ENCODE measurements around the gene GOLGA8B. TPM values are rescaled to one million over a fixed set of nuclear protein-coding genes. Genes with fewer than 3 reads are reported as not detected.

GOLGA8B gene
- total RNA-seq, 3 donors from 2014 or later (not counting 1 experiment from before 2014, with no cell fraction given), result 156 to 239 (median 183) TPM

GRCh38 chr15:34621675-34622074 lies 38.2 kb upstream of the GOLGA8B start:
- Histone ChIP-seq H3K4me3 (ENCODE audit: low read length) (no peak overlapping the region), H3K9me3 (ENCODE audit: control insufficient read depth, insufficient read depth, low read length) (no peaks in the 10 kb centered on the region), H3K4me1 (ENCODE audit: control insufficient read depth, insufficient read depth, low read length) (no peaks in the 10 kb centered on the region), H3K27ac (ENCODE audit: low read length) (no peak overlapping the region), H3K27me3 (ENCODE audit: control insufficient read depth, insufficient read depth, low read length) (no peaks in the 10 kb centered on the region), H3K36me3 (ENCODE audit: control insufficient read depth, insufficient read depth, low read length) (no peaks in the 10 kb centered on the region)
- Mint-ChIP-seq H3K4me3 (no peak overlapping the region), H3K27me3 (ENCODE audit: low read depth in 2 of 2) (peaks cover 13 to 42% of the 10 kb centered on the region in 2 donors), H3K27ac (no peak overlapping the region), H3K9me3 (no peaks in the 10 kb centered on the region), H3K36me3 (no peaks in the 10 kb centered on the region), H3K4me1 (no peaks in the 10 kb centered on the region)
- intact Hi-C loops (cut with micrococcal nuclease), result no loop called here
- DNase-seq (peak in 1 of 2 donors; percentile 11), ATAC-seq (peak in 1 of 3 donors; percentile 38)
- TF ChIP-seq CTCF (IDR thresholded peaks at IDR 0.05), result no peak
- 13% methylated on average over 5 of the region's 5 CpGs for WGBS (ENCODE audit: insufficient coverage)

GRCh38 chr15:34620814-34621213 lies 37.4 kb upstream of the GOLGA8B start:
- no peaks in the 10 kb centered on the region for H3K36me3 Mint-ChIP-seq
- H3K9me3 Mint-ChIP-seq, result no peaks in the 10 kb centered on the region
- WGBS (ENCODE audit: insufficient coverage), result 5% methylated on average over 1 of the region's 2 CpGs
- no peaks in the 10 kb centered on the region for H3K4me1 Mint-ChIP-seq
- Histone ChIP-seq H3K27ac (ENCODE audit: low read length) (no peak overlapping the region), H3K36me3 (ENCODE audit: control insufficient read depth, insufficient read depth, low read length) (no peaks in the 10 kb centered on the region), H3K27me3 (ENCODE audit: control insufficient read depth, insufficient read depth, low read length) (no peaks in the 10 kb centered on the region), H3K4me3 (ENCODE audit: low read length) (no peak overlapping the region), H3K9me3 (ENCODE audit: control insufficient read depth, insufficient read depth, low read length) (no peaks in the 10 kb centered on the region), H3K4me1 (ENCODE audit: control insufficient read depth, insufficient read depth, low read length) (no peaks in the 10 kb centered on the region)
- no peak overlapping the region for H3K27ac Mint-ChIP-seq
- no peak for ATAC-seq
- no peak overlapping the region for H3K4me3 Mint-ChIP-seq
- H3K27me3 Mint-ChIP-seq (ENCODE audit: low read depth in 2 of 2), result peaks cover 13 to 48% of the 10 kb centered on the region in 2 donors
- no peak for DNase-seq
- intact Hi-C loops (cut with micrococcal nuclease), result no loop called here
- TF ChIP-seq CTCF (IDR thresholded peaks at IDR 0.05), result no peak

GRCh38 chr15:34620142-34620541 lies 36.7 kb upstream of the GOLGA8B start:
- no peaks in the 10 kb centered on the region for H3K9me3 ChIP-seq (ENCODE audit: control insufficient read depth, insufficient read depth, low read length)
- Mint-ChIP-seq H3K27me3 (ENCODE audit: low read depth in 2 of 2) (peaks cover 13 to 48% of the 10 kb centered on the region in 2 donors), H3K36me3 (no peaks in the 10 kb centered on the region), H3K4me1 (no peaks in the 10 kb centered on the region), H3K9me3 (no peaks in the 10 kb centered on the region), H3K27ac (no peak overlapping the region), H3K4me3 (no peak overlapping the region)
- H3K36me3 ChIP-seq (ENCODE audit: control insufficient read depth, insufficient read depth, low read length), result no peaks in the 10 kb centered on the region
- H3K27me3 ChIP-seq (ENCODE audit: control insufficient read depth, insufficient read depth, low read length), result no peaks in the 10 kb centered on the region
- H3K27ac ChIP-seq (ENCODE audit: low read length), result no peak overlapping the region
- no peak for ATAC-seq
- DNase-seq, result no peak
- H3K4me3 ChIP-seq (ENCODE audit: low read length), result no peak overlapping the region
- H3K4me1 ChIP-seq (ENCODE audit: control insufficient read depth, insufficient read depth, low read length), result no peaks in the 10 kb centered on the region
- TF ChIP-seq CTCF (IDR thresholded peaks at IDR 0.05), result no peak
- intact Hi-C loops (cut with micrococcal nuclease), result no loop called here
- 0% methylated on average over 1 of the region's 1 CpG for WGBS (ENCODE audit: insufficient coverage)

- no peak for ATAC-seq
- no peaks in the 10 kb centered on the region for H3K9me3 Mint-ChIP-seq
- intact Hi-C loops (cut with micrococcal nuclease), result no loop called here
These were observed 35.7 kb upstream of the GOLGA8B start for GRCh38 chr15:34619151-34619550.

More at GRCh38 chr15:34619151-34619550, 35.7 kb upstream of the GOLGA8B start:
- H3K36me3 ChIP-seq (ENCODE audit: control insufficient read depth, insufficient read depth, low read length), result no peaks in the 10 kb centered on the region
- no peak for TF ChIP-seq CTCF (IDR thresholded peaks at IDR 0.05)
- no peak for DNase-seq
- Mint-ChIP-seq H3K4me1 (no peaks in the 10 kb centered on the region), H3K36me3 (no peaks in the 10 kb centered on the region), H3K27me3 (ENCODE audit: low read depth in 2 of 2) (peaks cover 11 to 48% of the 10 kb centered on the region in 2 donors), H3K4me3 (no peak overlapping the region), H3K27ac (no peak overlapping the region)
- H3K4me3 ChIP-seq (ENCODE audit: low read length), result no peak overlapping the region
- WGBS (ENCODE audit: insufficient coverage), result 99% methylated on average over 6 of the region's 7 CpGs
- H3K27ac ChIP-seq (ENCODE audit: low read length), result no peak overlapping the region
- no peaks in the 10 kb centered on the region for H3K9me3 ChIP-seq (ENCODE audit: control insufficient read depth, insufficient read depth, low read length)
- H3K27me3 ChIP-seq (ENCODE audit: control insufficient read depth, insufficient read depth, low read length), result no peaks in the 10 kb centered on the region
- no peaks in the 10 kb centered on the region for H3K4me1 ChIP-seq (ENCODE audit: control insufficient read depth, insufficient read depth, low read length)
